MG63 (cell line): ENCODE measurements around the gene NEDD8. TPM values are rescaled to one million over a fixed set of nuclear protein-coding genes. Genes with fewer than 3 reads are reported as not detected.
"Not testable (repeated sequence)": the region's sequence is repeated elsewhere in the genome, so short reads cannot be mapped to it uniquely, and the experiment has no call there.

Source experiments
- DNase-seq: peaks from one replicate; pipeline ENCODE4 v3.0.0-alpha.2; 2020
- H3K27me3 ChIP-seq: fragments of 250-450 bp; sonication (Bioruptor Pico); 2 replicates; pipeline ENCODE4 v1.5.1; 2020; ENCODE audit warnings: mild to moderate bottlenecking, moderate library complexity
- H3K36me3 ChIP-seq: fragments of 250-450 bp; sonication (Bioruptor Pico); 2 replicates; pipeline ENCODE4 v1.5.1; 2020; ENCODE audit warnings: mild to moderate bottlenecking, moderate library complexity
- H3K4me3 ChIP-seq: fragments of 250-450 bp; sonication (Bioruptor Pico); 2 replicates; pipeline ENCODE4 v1.5.1; 2020; ENCODE audit warnings: mild to moderate bottlenecking, moderate library complexity
- H3K9me3 ChIP-seq: fragments of 250-450 bp; sonication (Bioruptor Pico); 2 replicates; pipeline ENCODE4 v1.5.1; 2020; ENCODE audit warnings: mild to moderate bottlenecking, moderate library complexity
- total RNA-seq: library from RNA; depleted of rRNA; stranded (reverse); fragments of >200 nt; shearing (Covaris generic); gene quantifications from 2 replicates; pipeline ENCODE4 v1.2.3, GENCODE V29; 2014; ENCODE audit warnings: low replicate concordance

NEDD8 gene
- total RNA-seq, 1 experiment from 2014 or later, result 138 TPM

DNA sequence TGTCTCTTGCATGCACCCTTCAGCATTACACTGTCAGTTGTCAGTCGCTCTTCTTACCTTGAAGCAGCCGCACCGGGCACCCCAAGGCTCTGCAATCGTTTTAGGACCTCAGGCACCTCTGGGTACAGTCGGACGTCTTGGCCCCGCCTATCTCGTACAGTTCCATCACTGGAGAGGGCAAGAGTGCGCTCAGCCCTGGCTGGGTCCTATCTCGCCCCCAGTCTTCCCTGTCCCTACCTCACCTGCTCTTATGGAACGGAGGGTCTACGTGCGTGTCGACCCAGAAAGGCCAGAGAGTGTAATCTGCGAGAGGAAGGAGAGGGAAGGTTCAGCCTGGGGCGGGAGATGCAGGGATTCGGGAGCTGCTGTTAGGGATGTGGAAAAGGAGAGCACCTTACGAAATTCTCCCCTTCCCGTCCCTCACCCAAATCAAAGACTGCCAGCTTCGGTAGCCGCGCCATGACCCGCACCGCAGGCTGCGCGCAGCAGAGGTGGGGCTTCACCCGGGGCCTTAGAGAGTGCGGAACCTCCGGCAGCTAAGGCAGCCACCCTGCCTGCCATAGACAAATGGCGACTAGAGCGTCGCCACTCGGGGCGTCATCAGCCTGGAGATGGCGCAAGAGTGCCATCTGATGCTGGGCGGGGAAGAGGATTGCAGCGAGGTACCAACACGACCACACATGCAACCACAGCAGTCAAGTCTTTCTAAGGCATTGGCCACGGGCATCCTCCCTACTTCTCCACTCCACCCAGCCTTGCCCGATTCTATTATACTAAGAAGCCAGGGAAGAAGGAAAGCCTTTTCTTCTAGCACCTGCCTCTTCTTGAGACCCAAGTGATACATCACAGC is 16.4 kb downstream of the NEDD8 start, which contains the start of gene MDP1:
Gene MDP1 (minus strand): TSS at position 572 of the 850 bp plus-strand sequence. CDS start 111 bp downstream, at position 461.
- peaks cover 3% of the 10 kb centered on the region; the same call in 1 of the 2 replicates for H3K36me3 ChIP-seq
- H3K4me3 ChIP-seq, result peak within 1 kb of the TSS; percentile 59
- no peaks in the 10 kb centered on the region for H3K27me3 ChIP-seq
- DNase-seq, result peak; percentile 65
- no peaks in the 10 kb centered on the region for H3K9me3 ChIP-seq

DNA sequence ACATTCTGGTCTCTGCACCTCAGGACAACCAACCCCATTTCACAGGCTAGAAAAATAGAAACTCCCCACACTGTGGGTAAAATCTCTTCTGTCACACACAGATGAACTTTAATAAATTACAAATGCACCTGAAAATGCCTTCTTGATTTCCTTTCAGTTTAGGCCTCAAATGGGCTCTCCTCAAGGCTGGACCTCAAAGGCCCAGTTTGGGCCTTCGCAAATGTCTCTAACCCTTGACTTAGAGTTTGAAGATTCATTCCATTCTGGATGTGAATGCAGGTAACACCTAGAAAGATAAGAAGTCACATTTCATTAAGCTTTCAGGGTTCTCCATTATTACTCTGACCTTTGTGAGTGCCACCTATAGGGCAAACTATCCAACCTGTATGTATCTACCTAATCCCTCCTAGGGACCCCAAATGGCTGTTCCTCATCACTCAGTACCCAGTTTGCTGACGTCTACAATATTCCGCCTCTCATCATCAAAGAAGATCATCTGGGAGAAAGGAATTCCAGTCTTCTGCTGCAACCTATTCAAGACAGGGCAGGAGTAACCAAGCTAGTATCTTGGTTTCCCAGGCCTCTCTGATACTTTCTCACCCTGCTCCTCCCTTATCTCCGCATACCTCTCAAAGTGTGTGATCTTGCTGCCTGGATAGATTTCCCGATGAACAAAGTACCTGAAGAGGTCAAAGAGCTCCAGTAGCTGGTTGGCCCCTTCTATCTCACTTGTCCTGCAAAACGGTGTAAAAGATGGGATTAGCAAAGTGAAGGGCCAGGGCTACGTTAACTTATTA is 18.1 kb downstream of the NEDD8 start:
- Histone ChIP-seq H3K27me3 (no peaks in the 10 kb centered on the region), H3K36me3 (peaks cover 3% of the 10 kb centered on the region; the same call in 1 of the 2 replicates), H3K4me3 (peak overlapping the region; percentile 68), H3K9me3 (no peaks in the 10 kb centered on the region)
- no peak for DNase-seq

DNA sequence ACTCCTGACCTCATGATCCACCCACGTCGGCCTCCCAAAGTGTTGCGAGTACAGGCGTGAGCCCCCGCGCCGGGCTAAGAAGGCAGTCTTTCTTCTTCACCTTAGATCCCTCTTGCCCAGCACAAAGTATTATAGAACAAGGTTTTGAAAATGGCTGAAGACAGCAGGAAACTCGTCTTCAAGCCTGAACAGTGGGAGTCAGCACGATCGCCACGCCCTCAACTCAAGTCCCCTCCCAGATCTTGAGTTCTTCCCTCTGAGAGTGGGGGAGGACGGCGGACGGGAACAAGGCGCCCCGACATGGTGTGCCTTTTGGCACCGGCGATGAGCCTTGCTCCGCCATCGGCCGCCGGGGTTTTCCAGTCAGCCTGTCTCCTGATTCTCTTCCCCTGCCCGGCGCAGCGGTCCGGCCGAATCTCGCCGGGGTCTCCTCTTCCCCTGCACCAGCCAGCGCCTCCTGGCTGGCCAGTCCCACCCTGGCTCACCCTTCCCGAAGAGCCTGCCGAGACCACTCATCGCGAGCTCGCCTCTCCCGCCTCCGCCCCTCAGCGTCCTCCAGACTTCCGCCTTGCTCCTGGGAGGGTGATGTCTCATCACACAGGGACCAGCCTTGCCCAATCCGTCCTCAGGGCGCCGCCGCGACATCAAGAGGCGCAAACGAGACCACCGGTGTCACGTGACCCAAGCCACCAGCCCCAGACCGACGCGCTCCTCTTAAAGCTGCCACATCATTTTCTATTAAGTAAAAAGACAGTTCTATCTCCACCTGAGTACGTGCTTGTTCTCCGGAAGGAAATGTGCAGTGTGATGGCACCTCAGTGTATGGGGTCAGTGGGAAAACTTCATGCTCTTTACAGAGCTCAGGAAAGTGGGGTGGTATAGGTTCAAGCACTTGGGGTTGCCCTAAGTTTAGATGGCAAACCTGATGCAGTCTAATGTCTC is 19.0 kb downstream of the NEDD8 start, which contains the start of gene CHMP4A:
Gene CHMP4A (minus strand): TSS at position 565 of the 942 bp plus-strand sequence. CDS start 49 bp downstream, at position 516.
- Histone ChIP-seq H3K9me3 (no peaks in the 10 kb centered on the region), H3K4me3 (peak within 1 kb of the TSS; percentile 68), H3K27me3 (no peaks in the 10 kb centered on the region), H3K36me3 (peaks cover 5% of the 10 kb centered on the region; the same call in 1 of the 2 replicates)
- peak; percentile 97 for DNase-seq

DNA sequence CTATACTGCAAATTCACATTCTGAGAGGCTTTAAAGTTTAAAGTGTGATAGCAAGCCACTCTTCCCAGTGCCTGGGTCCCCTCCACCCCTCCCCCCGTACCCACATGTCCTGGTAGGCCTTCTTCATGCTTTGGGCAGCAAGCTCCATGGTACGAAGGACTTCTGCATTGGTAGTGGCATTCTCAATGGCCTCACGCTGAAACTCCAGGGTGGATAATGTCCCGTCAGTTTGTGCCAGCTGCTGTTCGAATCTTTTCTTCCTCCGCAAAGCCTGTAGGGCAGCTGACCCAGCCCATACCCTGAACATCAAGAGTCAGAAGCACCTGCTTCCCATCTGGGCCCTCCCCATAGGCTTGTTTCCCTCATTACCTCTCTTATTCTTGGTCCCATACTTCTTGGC is 20.9 kb downstream of the NEDD8 start:
- Histone ChIP-seq H3K4me3 (no peak overlapping the region), H3K9me3 (no peaks in the 10 kb centered on the region), H3K36me3 (peaks cover 5% of the 10 kb centered on the region; the same call in 1 of the 2 replicates), H3K27me3 (no peaks in the 10 kb centered on the region)
- DNase-seq, result no peak

DNA sequence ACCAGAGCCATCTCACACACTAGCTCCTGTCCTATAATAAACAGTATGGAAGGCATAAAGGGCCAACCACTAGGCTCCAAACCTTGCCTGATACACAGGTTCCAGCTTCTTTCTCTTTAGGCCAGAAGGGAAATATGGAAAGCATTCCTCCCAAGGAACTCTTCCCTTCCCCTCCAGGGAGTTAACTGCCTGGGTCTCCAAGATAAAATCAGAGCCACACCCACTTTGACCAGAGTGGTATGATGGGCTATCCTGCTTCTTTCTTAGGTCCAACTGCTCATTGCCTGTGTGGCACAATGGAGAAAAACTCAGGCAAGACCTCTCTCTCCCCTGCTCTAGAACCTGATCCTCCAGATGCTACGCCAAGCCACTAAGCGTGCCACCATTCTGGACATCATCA is 24.5 kb downstream of the NEDD8 start:
- Histone ChIP-seq H3K4me3 (no peak overlapping the region), H3K9me3 (no peaks in the 10 kb centered on the region), H3K36me3 (peaks cover 10% of the 10 kb centered on the region; the same call in 1 of the 2 replicates), H3K27me3 (no peaks in the 10 kb centered on the region)
- no peak for DNase-seq

DNA sequence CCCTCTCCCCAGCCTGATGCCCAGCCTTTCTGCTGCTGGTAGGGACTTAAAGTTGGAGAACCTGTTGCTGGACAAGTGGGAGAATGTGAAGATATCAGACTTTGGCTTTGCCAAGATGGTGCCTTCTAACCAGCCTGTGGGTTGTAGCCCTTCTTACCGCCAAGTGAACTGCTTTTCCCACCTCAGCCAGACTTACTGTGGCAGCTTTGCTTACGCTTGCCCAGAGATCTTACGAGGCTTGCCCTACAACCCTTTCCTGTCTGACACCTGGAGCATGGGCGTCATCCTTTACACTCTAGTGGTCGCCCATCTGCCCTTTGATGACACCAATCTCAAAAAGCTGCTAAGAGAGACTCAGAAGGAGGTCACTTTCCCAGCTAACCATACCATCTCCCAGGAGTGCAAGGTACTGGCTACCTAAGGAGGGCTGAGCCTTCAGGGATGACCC is 25.0 kb downstream of the NEDD8 start:
- H3K36me3 ChIP-seq, result peaks cover 11% of the 10 kb centered on the region

DNA sequence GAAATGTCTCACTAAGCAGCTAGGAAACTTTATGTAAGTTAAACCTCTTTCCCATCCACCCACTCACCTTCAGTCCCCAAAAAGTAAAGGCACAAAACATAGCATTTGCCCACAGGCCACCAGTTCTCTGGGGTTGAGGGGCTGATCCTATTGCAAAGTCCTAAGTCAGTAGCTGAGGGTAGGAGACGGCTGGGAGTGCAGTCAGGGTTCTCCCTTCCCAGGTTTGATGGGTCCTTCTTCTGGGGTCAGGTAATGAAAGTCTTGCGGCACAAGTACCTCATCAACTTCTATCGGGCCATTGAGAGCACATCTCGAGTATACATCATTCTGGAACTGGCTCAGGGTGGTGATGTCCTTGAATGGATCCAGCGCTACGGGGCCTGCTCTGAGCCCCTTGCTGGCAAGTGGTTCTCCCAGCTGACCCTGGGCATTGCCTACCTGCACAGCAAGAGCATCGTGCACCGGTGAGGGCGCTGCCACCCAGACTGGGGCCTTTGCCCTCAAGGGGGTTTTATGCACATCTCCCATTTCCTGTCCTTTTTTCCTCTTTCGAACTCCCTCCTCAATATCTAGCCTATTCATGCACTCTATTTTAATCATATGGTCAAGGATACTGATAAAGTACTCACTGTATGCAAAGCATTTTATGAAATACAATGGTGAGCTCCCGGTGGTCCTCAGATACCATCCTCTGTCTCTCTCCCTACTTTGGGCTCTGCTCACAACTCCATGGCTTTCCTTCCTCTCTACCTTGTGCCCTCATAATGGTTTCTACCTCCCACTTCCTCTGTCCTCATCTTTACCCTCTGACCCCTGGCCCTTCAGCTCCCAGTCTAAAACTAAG is 25.7 kb downstream of the NEDD8 start:
- no peak for DNase-seq
- H3K27me3 ChIP-seq, result no peaks in the 10 kb centered on the region
- no peak overlapping the region for H3K4me3 ChIP-seq
- no peaks in the 10 kb centered on the region; the same call in 1 of the 2 replicates for H3K9me3 ChIP-seq
- peaks cover 14% of the 10 kb centered on the region for H3K36me3 ChIP-seq

More for the DNA sequence above, 25.0 kb downstream of the NEDD8 start:
- no peaks in the 10 kb centered on the region for H3K9me3 ChIP-seq
- DNase-seq, result no peak
- no peak overlapping the region for H3K4me3 ChIP-seq
- no peaks in the 10 kb centered on the region for H3K27me3 ChIP-seq

DNA sequence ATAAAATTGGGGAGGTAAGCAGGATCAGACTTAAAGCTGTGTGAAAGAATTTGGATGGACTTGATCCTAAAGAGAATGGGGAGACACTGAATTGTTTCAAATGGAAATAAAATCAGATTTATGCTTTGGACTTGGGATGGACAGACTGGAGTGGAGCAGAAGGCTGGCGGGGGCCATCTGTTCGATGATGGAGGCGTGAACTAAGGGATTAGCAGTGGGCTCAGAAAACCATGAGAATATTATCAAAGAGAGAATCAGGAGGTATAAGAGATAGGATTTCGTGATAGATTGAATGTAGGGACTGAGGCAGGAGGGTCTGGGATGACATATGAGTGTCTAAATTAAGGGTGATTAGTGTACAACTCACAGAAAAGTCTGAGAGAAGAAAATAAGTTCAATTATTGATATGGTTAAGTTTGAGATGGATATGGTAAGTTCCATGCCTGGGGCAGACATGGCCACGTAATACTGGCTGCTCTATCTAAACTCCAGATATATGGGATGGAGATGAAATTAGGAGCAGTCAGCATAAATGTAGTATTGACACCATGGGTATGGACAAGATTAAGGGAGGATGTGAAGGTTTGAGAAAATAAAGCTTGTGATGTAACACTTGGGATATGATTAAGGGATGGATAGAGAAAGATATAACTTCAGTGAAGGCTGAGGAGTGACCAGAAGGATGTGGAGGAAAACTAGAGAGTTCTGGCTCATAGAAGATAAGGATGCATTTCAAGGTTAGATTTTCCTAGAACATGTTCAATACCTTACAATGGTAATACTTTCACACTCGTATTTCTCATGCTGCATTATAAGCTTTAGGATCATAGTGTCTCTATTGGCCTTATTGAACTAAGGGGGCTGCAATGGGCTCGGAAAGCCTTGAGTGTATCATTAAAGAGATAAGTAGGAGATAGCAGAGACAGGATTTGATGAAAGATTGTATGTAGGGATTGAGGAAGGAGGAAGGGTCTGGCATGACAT is 27.7 kb downstream of the NEDD8 start:
- DNase-seq, result no peak
- Histone ChIP-seq H3K9me3 (no peaks in the 10 kb centered on the region; the same call in 1 of the 2 replicates), H3K4me3 (no peak overlapping the region), H3K36me3 (peaks cover 16% of the 10 kb centered on the region), H3K27me3 (no peaks in the 10 kb centered on the region)

DNA sequence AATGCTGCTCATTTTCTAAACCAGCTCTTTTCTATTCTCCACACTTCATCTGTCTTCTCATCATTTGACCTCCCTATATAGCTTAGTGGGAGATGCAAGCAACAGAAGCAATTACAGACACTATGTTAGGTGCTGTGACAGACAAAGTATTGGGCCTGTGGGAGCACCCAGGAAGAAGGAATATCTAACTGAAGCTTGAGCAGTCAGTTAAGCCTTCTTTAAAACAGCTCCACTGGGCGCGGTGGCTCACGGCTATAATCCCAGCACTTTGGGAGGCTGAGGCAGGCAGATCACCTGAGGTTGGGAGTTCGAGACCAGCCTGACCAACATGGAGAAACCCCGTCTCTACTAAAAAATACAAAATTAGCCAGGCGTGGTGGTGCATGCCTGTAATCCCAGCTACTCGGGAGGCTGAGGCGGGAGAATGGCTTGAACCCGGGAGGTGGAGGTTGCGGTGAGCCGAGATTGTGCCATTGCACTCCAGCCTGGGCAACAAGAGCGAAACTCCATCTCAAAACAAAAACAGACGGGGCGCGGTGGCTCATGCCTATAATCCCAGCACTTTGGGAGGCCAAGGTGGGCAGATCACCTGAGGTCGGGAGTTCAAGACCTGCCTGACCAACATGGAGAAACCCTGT is 28.8 kb downstream of the NEDD8 start:
- not testable (repeated sequence) for H3K9me3 ChIP-seq, H3K4me3 ChIP-seq, DNase-seq, H3K27me3 ChIP-seq
- peaks cover 16% of the 10 kb centered on the region for H3K36me3 ChIP-seq

DNA sequence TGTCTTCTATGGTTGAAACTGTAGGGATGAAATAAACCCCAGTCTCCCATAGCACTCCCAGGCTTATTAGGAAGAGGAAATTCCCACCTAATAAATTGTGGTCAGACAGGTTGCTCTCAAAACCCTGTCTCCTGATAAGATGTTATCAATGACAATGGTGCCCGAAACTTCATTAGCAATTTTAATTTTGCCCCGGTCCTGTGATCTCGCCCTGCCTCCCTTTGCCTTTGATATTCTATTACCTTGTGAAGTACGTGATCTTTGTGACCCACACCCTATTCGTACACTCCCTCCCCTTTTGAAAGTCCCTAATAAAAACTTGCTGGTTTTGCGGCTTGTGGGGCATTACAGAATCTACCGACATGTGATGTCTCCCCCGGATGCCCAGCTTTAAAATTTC is 29.6 kb downstream of the NEDD8 start:
- DNase-seq, result not testable (repeated sequence)

DNA sequence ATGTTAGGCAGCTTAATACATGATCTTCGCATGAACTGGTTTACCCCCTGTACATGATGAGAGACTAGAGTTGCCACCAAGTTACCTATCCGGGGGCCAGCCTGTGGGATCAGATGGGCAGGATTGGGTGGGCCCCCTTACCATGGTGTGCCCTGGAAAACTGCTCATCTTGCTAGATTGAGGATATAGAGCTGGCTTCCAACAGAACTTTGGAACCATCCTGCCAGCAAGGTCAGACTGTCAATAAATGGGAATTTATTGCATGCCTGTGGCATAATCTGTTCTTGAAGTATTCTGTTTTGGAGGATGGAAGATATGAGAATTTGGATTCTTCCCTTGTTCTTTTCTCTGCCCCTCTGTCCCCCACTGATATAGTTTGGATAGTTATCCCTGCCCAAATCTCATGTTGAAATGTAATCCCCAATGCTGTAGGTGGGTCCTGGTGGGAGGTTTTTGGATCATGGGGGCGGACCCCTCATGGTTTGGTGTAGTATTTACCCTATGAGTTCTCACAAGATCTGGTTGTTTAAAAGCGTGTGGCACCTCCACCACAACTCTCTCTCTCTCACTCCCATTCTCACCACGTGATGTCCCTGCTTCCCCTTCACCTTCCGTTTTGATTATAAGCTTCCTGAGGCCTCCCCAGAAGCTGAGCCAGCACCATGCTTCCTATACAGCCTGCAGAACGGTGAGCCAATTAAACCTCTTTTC is 33.2 kb downstream of the NEDD8 start:
- no peak for DNase-seq
- H3K4me3 ChIP-seq, result no peak overlapping the region
- H3K27me3 ChIP-seq, result no peaks in the 10 kb centered on the region
- H3K9me3 ChIP-seq, result no peaks in the 10 kb centered on the region; the same call in 1 of the 2 replicates
- peaks cover 16% of the 10 kb centered on the region for H3K36me3 ChIP-seq

More for the DNA sequence above, 29.6 kb downstream of the NEDD8 start:
- H3K9me3 ChIP-seq, H3K4me3 ChIP-seq, H3K27me3 ChIP-seq: not testable (repeated sequence)
- H3K36me3 ChIP-seq, result peaks cover 14% of the 10 kb centered on the region

DNA sequence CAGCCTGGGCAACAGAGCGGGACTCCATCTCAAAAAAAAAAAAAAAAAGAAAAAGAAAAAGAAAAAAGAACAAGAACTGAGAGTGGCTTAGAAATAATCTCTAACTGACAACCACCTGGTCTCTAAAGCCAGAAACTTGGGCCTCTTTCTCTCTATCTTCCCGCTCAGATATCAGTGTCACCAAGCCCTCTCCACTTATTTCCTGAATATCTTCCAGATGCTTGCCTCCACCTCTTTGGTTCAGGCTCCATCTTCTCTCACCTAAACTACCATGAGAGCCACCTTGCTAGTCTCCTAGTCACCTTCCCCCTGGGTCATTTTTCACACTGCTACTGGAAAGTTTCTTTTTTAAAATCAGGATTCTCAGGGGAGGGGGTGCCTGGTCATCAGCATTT is 35.1 kb downstream of the NEDD8 start:
- H3K4me3 ChIP-seq, result no peak overlapping the region
- peaks cover 10% of the 10 kb centered on the region for H3K36me3 ChIP-seq
- DNase-seq, result no peak
- H3K27me3 ChIP-seq, result no peaks in the 10 kb centered on the region
- no peaks in the 10 kb centered on the region; the same call in 1 of the 2 replicates for H3K9me3 ChIP-seq
